Frontal cortex (tissue), 4 donors: ENCODE data around the gene GRAMD4. TPM values are rescaled to one million over a fixed set of nuclear protein-coding genes. Genes with fewer than 3 reads are reported as not detected.

Source experiments
- DNase-seq, 2 donors: peaks; one replicate each; pipeline ENCODE4 v3.0.0; 2012; ENCODE audit warnings: low spot score in 2 of 2
- FAIRE-seq: peaks from 2 replicates; lab custom pipeline; 2012; peaks lifted over from hg19 to GRCh38; lab: Jason Lieb, UNC
- total RNA-seq: library from RNA; depleted of rRNA; stranded (reverse); fragments of >200 nt; gene quantifications from one replicate; pipeline ENCODE4 v1.2.3, GENCODE V29; 2014
- donor health status: control.
- donor health status: control.
- donor health status: control.

The GRAMD4 gene
- 49.7 TPM for total RNA-seq

- FAIRE-seq: no peak
- peak; percentile 62 to 73 for DNase-seq
Observed at GRCh38 chr22:46619830-46620501, at the start of gene GRAMD4. TSS of gene GRAMD4 (plus strand) at chr22:46620386. CDS start at chr22:46626800, 6,414 bp downstream.

- DNase-seq (no peak), FAIRE-seq (no peak)
Observed at GRCh38 chr22:46571642-46572250, 48.4 kb upstream of the GRAMD4 start.

GRCh38 chr22:46572911-46573780, 47.0 kb upstream of the GRAMD4 start:
- FAIRE-seq (no peak), DNase-seq (no peak)

- no peak for FAIRE-seq
- no peak for DNase-seq
Observed at GRCh38 chr22:46573781-46574437, 46.3 kb upstream of the GRAMD4 start.

- DNase-seq: no peak
- FAIRE-seq: no peak
Observed at GRCh38 chr22:46574438-46574992, 45.7 kb upstream of the GRAMD4 start.

- DNase-seq (no peak), FAIRE-seq (no peak)
Observed at GRCh38 chr22:46574993-46575910, 44.9 kb upstream of the GRAMD4 start.

- DNase-seq (no peak), FAIRE-seq (no peak)
Observed at GRCh38 chr22:46575911-46576555, 44.2 kb upstream of the GRAMD4 start.

GRCh38 chr22:46576556-46577367, 43.4 kb upstream of the GRAMD4 start:
- FAIRE-seq: no peak
- peak; percentile 89 to 90 for DNase-seq

- DNase-seq (peak in 1 of 2 donors; percentile 52), FAIRE-seq (no peak)
Observed at GRCh38 chr22:46577368-46578249, 42.6 kb upstream of the GRAMD4 start.

- DNase-seq: no peak
- FAIRE-seq: no peak
Observed at GRCh38 chr22:46578251-46578823, 41.8 kb upstream of the GRAMD4 start.

GRCh38 chr22:46578824-46579561, 41.2 kb upstream of the GRAMD4 start:
- no peak for FAIRE-seq
- no peak for DNase-seq

GRCh38 chr22:46579751-46580449, 40.3 kb upstream of the GRAMD4 start:
- DNase-seq (no peak), FAIRE-seq (no peak)

- no peak for DNase-seq
- FAIRE-seq: no peak
Observed at GRCh38 chr22:46580940-46581537, 39.1 kb upstream of the GRAMD4 start.

GRCh38 chr22:46581538-46582244, 38.5 kb upstream of the GRAMD4 start:
- FAIRE-seq (no peak), DNase-seq (no peak)
